Activated CD8-positive, alpha-beta memory T cell treated with anti-CD3 and anti-CD28 coated beads for 1 hour (primary cell): ENCODE measurements around the gene CRB3.
"Not testable (repeated sequence)": the region's sequence is repeated elsewhere in the genome, so short reads cannot be mapped to it uniquely, and the experiment has no call there.

ENCODE experiments used
- DNase-seq, 2 donors: peaks; one replicate each; pipeline ENCODE4 v3.0.0-alpha.2; 2020; ENCODE audit warnings: low read depth in 1 of 2; ENCODE audit errors: extremely low read depth in 1 of 2

The CRB3 gene

GRCh38 chr19:6490134-6490533, 26.1 kb downstream of the CRB3 start:
- no peak for DNase-seq

GRCh38 chr19:6491802-6492592, 27.9 kb downstream of the CRB3 start:
- DNase-seq, result no peak

- DNase-seq, result no peak
Observed at GRCh38 chr19:6494438-6495036, 30.5 kb downstream of the CRB3 start.

GRCh38 chr19:6495947-6496346, 31.9 kb downstream of the CRB3 start:
- no peak for DNase-seq

- DNase-seq, result no peak
Observed at GRCh38 chr19:6498294-6499036, 34.4 kb downstream of the CRB3 start.

GRCh38 chr19:6499052-6499790, 35.1 kb downstream of the CRB3 start:
- DNase-seq, result no peak

- DNase-seq, result no peak
Observed at GRCh38 chr19:6500837-6501739, 37.0 kb downstream of the CRB3 start.

- DNase-seq, result peak in 1 of 2 donors; percentile 28
Observed at GRCh38 chr19:6501740-6502648, 37.9 kb downstream of the CRB3 start, which contains the start of gene TUBB4A. Gene TUBB4A (minus strand): TSS chr19:6502309. CDS start chr19:6502212, 97 bp downstream.

GRCh38 chr19:6503407-6504201, 39.5 kb downstream of the CRB3 start:
- DNase-seq, result no peak

GRCh38 chr19:6508028-6508771, 44.1 kb downstream of the CRB3 start:
- DNase-seq, result not testable (repeated sequence)

- no peak for DNase-seq
Observed at GRCh38 chr19:6509118-6509971, 45.3 kb downstream of the CRB3 start.

- DNase-seq, result no peak
Observed at GRCh38 chr19:6510618-6511017, 46.5 kb downstream of the CRB3 start.

- no peak for DNase-seq
Observed at GRCh38 chr19:6514089-6514488, 50.0 kb downstream of the CRB3 start.

- DNase-seq, result no peak
Observed at GRCh38 chr19:6514926-6515544, 51.0 kb downstream of the CRB3 start.

GRCh38 chr19:6516018-6516658, 52.1 kb downstream of the CRB3 start:
- peak in 1 of 2 donors; percentile 48 for DNase-seq
